Uterus (tissue), 2 donors: ENCODE results near the gene TOM1L1.

ENCODE experiments used
- CTCF ChIP-seq, 4 experiments: fragments of 200-600 bp in 2 of 4; fragments of 450-650 bp in 2 of 4; sonication (generic) in 2 of 4; IDR thresholded peaks; one replicate each; pipeline ENCODE4 v1.5.1; 2016 to 2019; ENCODE audit warnings: antibody characterized with exemption in 4 of 4, mild to moderate bottlenecking in 2 of 4, moderate library complexity in 1 of 4
- POLR2A ChIP-seq, 2 donors: fragments of 450-650 bp; IDR thresholded peaks; one replicate each; pipeline ENCODE4 v1.6.1; 2016; ENCODE audit warnings: antibody characterized with exemption in 2 of 2, mild to moderate bottlenecking in 1 of 2, moderate library complexity in 1 of 2

- TF ChIP-seq CTCF (IDR thresholded peaks at IDR 0.05): no peak
- no peak for TF ChIP-seq POLR2A (IDR thresholded peaks at IDR 0.05)
Measured at GRCh38 chr17:54870671-54871175, 29.9 kb upstream of the TOM1L1 start.
